ENCODE results near the gene PLN.

The PLN gene

GRCh38 chr6:118580585-118581419 lies 32.7 kb downstream of the PLN start:
- no peak for DNase-seq

- DNase-seq, result no peak
Observed at GRCh38 chr6:118581489-118581959, 33.4 kb downstream of the PLN start.

- no peak for DNase-seq
Observed at GRCh38 chr6:118584911-118585310, 36.8 kb downstream of the PLN start.

GRCh38 chr6:118586746-118587485 lies 38.8 kb downstream of the PLN start:
- no peak for DNase-seq

GRCh38 chr6:118588626-118589025 lies 40.5 kb downstream of the PLN start:
- no peak for DNase-seq

GRCh38 chr6:118589186-118589585 lies 41.1 kb downstream of the PLN start:
- no peak for DNase-seq

- no peak for DNase-seq
Observed at GRCh38 chr6:118589649-118590365, 41.7 kb downstream of the PLN start.

- DNase-seq, result no peak
Observed at GRCh38 chr6:118591897-118592296, 43.8 kb downstream of the PLN start.

- DNase-seq, result no peak
Observed at GRCh38 chr6:118594877-118595276, 46.8 kb downstream of the PLN start.

- DNase-seq, result no peak
Observed at GRCh38 chr6:118596774-118597320, 48.8 kb downstream of the PLN start.

GRCh38 chr6:118597636-118598035 lies 49.5 kb downstream of the PLN start:
- DNase-seq, result no peak

GRCh38 chr6:118598324-118598723 lies 50.2 kb downstream of the PLN start:
- DNase-seq, result no peak

GRCh38 chr6:118602300-118602699 lies 54.2 kb downstream of the PLN start:
- DNase-seq, result no peak

- DNase-seq, result no peak
Observed at GRCh38 chr6:118603372-118603771, 55.3 kb downstream of the PLN start.

GRCh38 chr6:118606268-118606667 lies 58.2 kb downstream of the PLN start:
- DNase-seq, result no peak

- no peak for DNase-seq
Observed at GRCh38 chr6:118606858-118607257, 58.8 kb downstream of the PLN start.
